HCT116 (cell line): Measurements from ENCODE around the gene GAB2. TPM values are rescaled to one million over a fixed set of nuclear protein-coding genes. Genes with fewer than 3 reads are reported as not detected.
A peak's percentile ranks its signal among the peaks of the same experiment; 100 is the strongest.

ENCODE experiments used
- ATAC-seq: fragments of 200-7000 bp; cut with Tn5 transposase; 2 replicates; pipeline ENCODE4 v1.9.1; 2020; ENCODE audit warnings: mild to moderate bottlenecking, moderate library complexity
- BruUV-seq: library from RNA; stranded (reverse); fragments of 400-500 nt; replicated peaks from 2 replicates; lab custom pipeline; 2021; lab: Mats Ljungman, UMichigan
- CTCF ChIA-PET: fragments of 300-600 bp; sonication (Branson Sonifier 250); formaldehyde crosslinking; loops from one replicate; lab custom pipeline; 2021; ENCODE audit warnings: antibody characterized with exemption; lab: Charles Lee
- POLR2A ChIA-PET: fragments of 300-600, 350-600 bp; sonication (Branson Sonifier 250); formaldehyde crosslinking; loops from one replicate; lab custom pipeline; 2021; ENCODE audit warnings: antibody characterized with exemption; lab: Charles Lee
- RAD21 ChIA-PET, 2 experiments: fragments of 300-600 bp; sonication (Branson Sonifier 250); formaldehyde crosslinking; loops; one replicate each; lab custom pipeline; 2023; ENCODE audit warnings: low total read pairs in 2 of 2; ENCODE audit not compliant: uncharacterized antibody in 2 of 2, unreplicated experiment in 2 of 2, low non-redundant PET in 1 of 2; lab: Charles Lee
- DNase-seq: peaks from one replicate; pipeline ENCODE4 v3.0.0-alpha.2; 2010; ENCODE audit warnings: low read depth, low spot score
- H2AFZ ChIP-seq: fragments of 200-600 bp; shearing (Covaris generic), sonication (generic); 2 replicates; pipeline ENCODE4 v1.6.1; 2017; ENCODE audit warnings: low read depth, mixed run types, mixed read lengths, antibody characterized with exemption, low read length; ENCODE audit not compliant: poor library complexity, severe bottlenecking
- H3K27ac ChIP-seq: 2 replicates; pipeline ENCODE4 v1.5.1; 2012; ENCODE audit warnings: low read depth, low read length
- H3K27me3 ChIP-seq: fragments of 200-600 bp; sonication (generic); 2 replicates; pipeline ENCODE4 v1.6.1; 2016; ENCODE audit warnings: mixed run types, low read length, mixed read lengths; ENCODE audit not compliant: insufficient read depth
- H3K36me3 ChIP-seq, 2 experiments: fragments of 200-500 bp in 1 of 2; fragments of 200-600 bp in 1 of 2; sonication (Bioruptor generic) in 1 of 2; sonication (generic) in 1 of 2; 2 replicates each; pipeline versions ENCODE4 v1.5.1 to v1.6.1; 2014 to 2016; ENCODE audit warnings: low read length in 2 of 2, inconsistent platforms in 1 of 2, mixed read lengths in 1 of 2, mixed run types in 1 of 2; ENCODE audit not compliant: insufficient read depth in 2 of 2, control insufficient read depth in 1 of 2
- H3K4me1 ChIP-seq, 2 experiments: fragments of 200-600 bp in 1 of 2; sonication (generic) in 1 of 2; 2 replicates each; pipeline versions ENCODE4 v1.5.1 to v1.6.1; 2012 to 2017; ENCODE audit warnings: low read length in 2 of 2, inconsistent platforms in 1 of 2, mild to moderate bottlenecking in 1 of 2, mixed read lengths in 1 of 2, mixed run types in 1 of 2, moderate library complexity in 1 of 2; ENCODE audit not compliant: insufficient read depth in 2 of 2, control insufficient read depth in 1 of 2
- H3K4me2 ChIP-seq: fragments of 200-600 bp; sonication (generic); 2 replicates; pipeline ENCODE4 v1.6.1; 2017; ENCODE audit warnings: mixed run types, low read length, mixed read lengths
- H3K4me3 ChIP-seq, 2 experiments: fragments of 200-600 bp in 1 of 2; sonication (generic) in 1 of 2; replicated peaks in 1 of 2; 2 replicates each; pipeline ENCODE4 v1.5.1; 2011 to 2016; ENCODE audit warnings: low read length in 2 of 2, control low read depth in 1 of 2, low read depth in 1 of 2, mild to moderate bottlenecking in 1 of 2, mixed read lengths in 1 of 2, mixed run types in 1 of 2
- H3K79me2 ChIP-seq: fragments of 200-600 bp; sonication (generic); 2 replicates; pipeline ENCODE4 v1.6.1; 2017; ENCODE audit warnings: mild to moderate bottlenecking, mixed run types, low read length, moderate library complexity, mixed read lengths; ENCODE audit not compliant: insufficient read depth
- H3K9ac ChIP-seq: fragments of 200-600 bp; sonication (generic); 2 replicates; pipeline ENCODE4 v1.6.1; 2016; ENCODE audit warnings: low read length, mixed read lengths
- H3K9me2 ChIP-seq: fragments of 200-600 bp; sonication (generic), shearing (Covaris generic); 2 replicates; pipeline ENCODE4 v1.6.1; 2017; ENCODE audit warnings: mixed run types, mild to moderate bottlenecking, moderate library complexity; ENCODE audit not compliant: insufficient read depth
- H3K9me3 ChIP-seq, 2 experiments: fragments of 200-500 bp in 1 of 2; fragments of 200-600 bp in 1 of 2; sonication (Bioruptor generic) in 1 of 2; sonication (generic) in 1 of 2; 2 replicates each; pipeline ENCODE4 v1.6.1; 2014 to 2017; ENCODE audit warnings: low read length in 2 of 2, mixed read lengths in 2 of 2, inconsistent platforms in 1 of 2, low read depth in 1 of 2, mild to moderate bottlenecking in 1 of 2, mixed run types in 1 of 2, moderate library complexity in 1 of 2; ENCODE audit not compliant: control insufficient read depth in 1 of 2, insufficient read depth in 1 of 2
- H4K20me1 ChIP-seq: fragments of 200-600 bp; sonication (generic), shearing (Covaris generic); 2 replicates; pipeline ENCODE4 v1.6.1; 2017; ENCODE audit warnings: mixed run types, mild to moderate bottlenecking, moderate library complexity; ENCODE audit not compliant: insufficient read depth
- CEBPB ChIP-seq: IDR thresholded peaks from 2 replicates; pipeline ENCODE4 v1.6.1; 2012; ENCODE audit warnings: low read depth
- EGR1 ChIP-seq: IDR thresholded peaks from 2 replicates; pipeline ENCODE4 v1.6.1; 2012; ENCODE audit warnings: low read depth
- ELF1 ChIP-seq: IDR thresholded peaks from 2 replicates; pipeline ENCODE4 v1.6.1; 2012; ENCODE audit warnings: low read depth, borderline replicate concordance
- EZH2 ChIP-seq: fragments of 200-600 bp; sonication (generic); IDR thresholded peaks from 2 replicates; pipeline ENCODE4 v1.6.1; 2017; ENCODE audit warnings: antibody characterized with exemption, mixed run types
- POLR2AphosphoS5 ChIP-seq: IDR thresholded peaks from 2 replicates; pipeline ENCODE4 v1.6.1; 2011; ENCODE audit warnings: mild to moderate bottlenecking, low read depth, low read length, moderate library complexity
- SP1 ChIP-seq: IDR thresholded peaks from 2 replicates; pipeline ENCODE4 v1.6.1; 2012; ENCODE audit warnings: low read depth
- SRF ChIP-seq: IDR thresholded peaks from 2 replicates; pipeline ENCODE4 v1.6.1; 2012; ENCODE audit warnings: low read depth
- YY1 ChIP-seq: IDR thresholded peaks from 2 replicates; pipeline ENCODE4 v1.6.1; 2011; ENCODE audit warnings: low read length, low read depth, moderate library complexity, mild to moderate bottlenecking; ENCODE audit not compliant: insufficient replicate concordance; ENCODE audit errors: extremely low read depth
- intact Hi-C: fragments of 100-400 bp; cut with micrococcal nuclease; formaldehyde crosslinking; loops from 2 replicates; pipeline ENCODE4 v1.10.0; 2022
- total RNA-seq: library from RNA; stranded (reverse); gene quantifications from one replicate; pipeline ENCODE4 v1.2.1, GENCODE V29; 2021; ENCODE audit not compliant: unreplicated experiment
- TF ChIP-seq, protein P1 (sequence below): IDR thresholded peaks from 2 replicates; pipeline ENCODE4 v1.6.1; 2012
- TF ChIP-seq, protein P2 (sequence below): IDR thresholded peaks from 2 replicates; pipeline ENCODE4 v1.6.1; 2012; ENCODE audit warnings: low read depth
- TF ChIP-seq, protein P3 (sequence below): IDR thresholded peaks from 2 replicates; pipeline ENCODE4 v1.6.1; 2012

The GAB2 gene
- total RNA-seq, 1 experiment from 2014 or later, result 1.9 TPM

DNA sequence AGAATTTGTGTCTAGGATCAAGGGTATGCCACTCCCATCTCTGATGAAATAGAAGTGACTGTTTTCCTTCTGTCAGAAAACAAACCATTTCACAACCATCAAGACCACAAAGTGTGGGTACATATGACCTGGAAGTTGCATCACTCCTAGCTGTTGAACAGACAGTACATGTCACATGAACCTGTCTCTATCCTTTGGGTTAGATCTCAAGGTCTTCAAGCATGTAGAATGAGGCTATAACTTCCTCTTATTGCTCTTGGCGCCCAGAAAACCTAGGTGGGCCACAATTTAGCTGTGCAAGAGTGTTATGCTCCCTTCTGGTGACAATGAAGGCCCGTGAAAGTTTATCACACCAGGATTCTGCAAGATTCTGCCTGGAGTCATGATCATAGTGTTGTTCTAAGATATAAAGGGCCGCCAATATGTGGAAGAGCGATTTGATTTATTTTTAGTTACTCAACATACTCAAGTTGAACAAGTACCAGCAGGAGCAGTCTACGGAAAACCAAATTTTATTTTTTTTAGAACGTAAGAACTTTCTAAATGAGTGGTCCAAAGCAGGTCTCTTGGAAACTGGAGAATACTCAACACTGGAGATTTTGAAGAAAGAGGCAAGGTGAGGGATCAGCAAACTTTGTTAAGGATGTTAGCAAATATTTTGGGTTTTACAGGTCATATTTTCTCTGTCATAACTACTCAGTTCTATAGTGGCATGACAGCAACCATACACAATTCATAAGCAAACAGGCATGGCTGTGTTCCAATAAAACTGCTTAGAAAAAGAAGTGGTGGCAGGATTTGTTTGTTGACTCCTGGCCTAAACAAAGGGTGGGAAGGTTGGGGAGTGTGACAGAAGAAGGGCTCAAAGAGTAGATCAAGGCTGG is 127.1 kb downstream of the GAB2 start:
- H4K20me1 ChIP-seq, result no peaks in the 10 kb centered on the region
- no peak for TF ChIP-seq SRF
- TF ChIP-seq, protein P1, sequence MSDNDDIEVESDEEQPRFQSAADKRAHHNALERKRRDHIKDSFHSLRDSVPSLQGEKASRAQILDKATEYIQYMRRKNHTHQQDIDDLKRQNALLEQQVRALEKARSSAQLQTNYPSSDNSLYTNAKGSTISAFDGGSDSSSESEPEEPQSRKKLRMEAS, result no peak
- peak; percentile 82 for TF ChIP-seq CEBPB
- TF ChIP-seq SP1, result 0 out of 2 replicates have a peak, but pooled peaks have one; percentile 13
- TF ChIP-seq, all 23 proteins: peak for 2
- Histone ChIP-seq H3K27me3 (no peaks in the 10 kb centered on the region), H3K9me2 (no peaks in the 10 kb centered on the region), H3K9me3 (no peaks in the 10 kb centered on the region), H3K4me3 (no peak overlapping the region), H3K4me2 (no peak overlapping the region), H3K27ac (no peak overlapping the region), H3K4me1 (peaks cover 0 to 3% of the 10 kb centered on the region in 2 experiments; a peak in 1 of 4 replicates), H3K36me3 (no peaks in the 10 kb centered on the region), H3K79me2 (no peaks in the 10 kb centered on the region), H3K9ac (no peak overlapping the region), H2AFZ (no peak overlapping the region)
- POLR2A ChIA-PET, result no interaction called here
- no peak for DNase-seq
- ATAC-seq, result no peak
- CTCF ChIA-PET, result no interaction called here
- RAD21 ChIA-PET, result no interaction called here
- no TSS peak for BruUV-seq
- intact Hi-C loops, result no loop called here

DNA sequence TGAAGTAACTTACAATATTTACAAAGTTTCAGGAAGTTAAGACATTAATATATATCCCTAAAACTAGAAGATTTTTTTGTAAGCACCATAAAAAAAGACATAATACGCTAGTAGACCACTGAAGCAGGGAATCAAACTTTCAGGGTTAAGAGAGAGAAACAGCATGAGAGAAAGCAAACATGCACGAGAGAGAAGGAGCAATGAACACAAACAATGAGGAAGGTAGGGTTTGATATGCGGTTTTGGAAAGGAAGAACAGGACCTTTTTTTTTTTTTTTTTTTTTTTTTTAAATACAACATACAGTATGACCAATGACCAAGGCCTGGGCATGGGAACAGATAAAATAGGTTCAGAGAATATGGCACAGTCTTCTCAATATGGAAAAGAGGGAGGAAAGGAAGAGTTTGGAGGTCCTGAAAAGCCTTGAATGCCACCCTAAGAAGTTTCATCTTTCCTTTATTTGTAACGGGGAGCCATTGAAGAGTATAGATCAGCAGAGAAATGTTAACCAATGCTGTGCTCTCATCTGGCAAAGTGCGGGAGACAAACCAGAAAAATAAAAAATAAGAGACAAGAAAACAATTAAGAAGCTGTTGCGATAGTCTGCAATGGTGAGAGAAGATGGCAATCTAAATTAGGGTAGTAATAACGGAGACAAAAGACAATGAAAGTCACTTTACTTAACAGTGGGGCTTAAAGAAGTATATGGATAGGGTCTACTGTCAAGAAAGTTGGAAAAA is 127.9 kb downstream of the GAB2 start:
- H4K20me1 ChIP-seq, result no peaks in the 10 kb centered on the region
- H3K9ac ChIP-seq, result no peak overlapping the region
- no peak overlapping the region for H3K4me2 ChIP-seq
- no peak for DNase-seq
- BruUV-seq, result no TSS peak
- ChIA-PET POLR2A (no interaction called here), RAD21 (no interaction called here), CTCF (no interaction called here)
- no peaks in the 10 kb centered on the region for H3K4me1 ChIP-seq
- TF ChIP-seq, protein P2, sequence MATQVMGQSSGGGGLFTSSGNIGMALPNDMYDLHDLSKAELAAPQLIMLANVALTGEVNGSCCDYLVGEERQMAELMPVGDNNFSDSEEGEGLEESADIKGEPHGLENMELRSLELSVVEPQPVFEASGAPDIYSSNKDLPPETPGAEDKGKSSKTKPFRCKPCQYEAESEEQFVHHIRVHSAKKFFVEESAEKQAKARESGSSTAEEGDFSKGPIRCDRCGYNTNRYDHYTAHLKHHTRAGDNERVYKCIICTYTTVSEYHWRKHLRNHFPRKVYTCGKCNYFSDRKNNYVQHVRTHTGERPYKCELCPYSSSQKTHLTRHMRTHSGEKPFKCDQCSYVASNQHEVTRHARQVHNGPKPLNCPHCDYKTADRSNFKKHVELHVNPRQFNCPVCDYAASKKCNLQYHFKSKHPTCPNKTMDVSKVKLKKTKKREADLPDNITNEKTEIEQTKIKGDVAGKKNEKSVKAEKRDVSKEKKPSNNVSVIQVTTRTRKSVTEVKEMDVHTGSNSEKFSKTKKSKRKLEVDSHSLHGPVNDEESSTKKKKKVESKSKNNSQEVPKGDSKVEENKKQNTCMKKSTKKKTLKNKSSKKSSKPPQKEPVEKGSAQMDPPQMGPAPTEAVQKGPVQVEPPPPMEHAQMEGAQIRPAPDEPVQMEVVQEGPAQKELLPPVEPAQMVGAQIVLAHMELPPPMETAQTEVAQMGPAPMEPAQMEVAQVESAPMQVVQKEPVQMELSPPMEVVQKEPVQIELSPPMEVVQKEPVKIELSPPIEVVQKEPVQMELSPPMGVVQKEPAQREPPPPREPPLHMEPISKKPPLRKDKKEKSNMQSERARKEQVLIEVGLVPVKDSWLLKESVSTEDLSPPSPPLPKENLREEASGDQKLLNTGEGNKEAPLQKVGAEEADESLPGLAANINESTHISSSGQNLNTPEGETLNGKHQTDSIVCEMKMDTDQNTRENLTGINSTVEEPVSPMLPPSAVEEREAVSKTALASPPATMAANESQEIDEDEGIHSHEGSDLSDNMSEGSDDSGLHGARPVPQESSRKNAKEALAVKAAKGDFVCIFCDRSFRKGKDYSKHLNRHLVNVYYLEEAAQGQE, result no peak
- TF ChIP-seq EGR1 (no peak), POLR2AphosphoS5 (no peak), EZH2 (no peak), CEBPB (no peak), YY1 (no peak), ELF1 (no peak)
- TF ChIP-seq, protein P3, sequence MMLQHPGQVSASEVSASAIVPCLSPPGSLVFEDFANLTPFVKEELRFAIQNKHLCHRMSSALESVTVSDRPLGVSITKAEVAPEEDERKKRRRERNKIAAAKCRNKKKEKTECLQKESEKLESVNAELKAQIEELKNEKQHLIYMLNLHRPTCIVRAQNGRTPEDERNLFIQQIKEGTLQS, result no peak
- TF ChIP-seq, protein P1, result no peak
- no peaks in the 10 kb centered on the region for H3K79me2 ChIP-seq
- no peak for ATAC-seq
- no peak overlapping the region for H2AFZ ChIP-seq
- no peak overlapping the region for H3K27ac ChIP-seq
- intact Hi-C loops, result no loop called here
- H3K36me3 ChIP-seq, result no peaks in the 10 kb centered on the region
- H3K9me2 ChIP-seq, result no peaks in the 10 kb centered on the region
- H3K4me3 ChIP-seq, result no peak overlapping the region
- no peaks in the 10 kb centered on the region for H3K9me3 ChIP-seq
- H3K27me3 ChIP-seq, result no peaks in the 10 kb centered on the region
